NCI-H526 (cell line): ENCODE measurements around the gene CD274.
"Not testable (repeated sequence)": the region's sequence is repeated elsewhere in the genome, so short reads cannot be mapped to it uniquely, and the experiment has no call there.

ENCODE experiments used
- DNase-seq, 2 experiments: peaks; one replicate each; lab custom pipeline; 2025; lab: John Stamatoyannopoulos, UW

Gene CD274

GRCh38 chr9:5438301-5439162 lies 11.8 kb upstream of the CD274 start:
- no peak for DNase-seq

- no peak for DNase-seq
Measured at GRCh38 chr9:5440426-5440825, 9.9 kb upstream of the CD274 start.

GRCh38 chr9:5441043-5441442 lies 9.3 kb upstream of the CD274 start:
- no peak for DNase-seq

GRCh38 chr9:5442400-5443011 lies 7.8 kb upstream of the CD274 start:
- DNase-seq = peak in 1 of 2 experiments; percentile 57

- no peak for DNase-seq
Measured at GRCh38 chr9:5443850-5444249, 6.5 kb upstream of the CD274 start.

- not testable (repeated sequence) for DNase-seq
Measured at GRCh38 chr9:5445096-5445495, 5.2 kb upstream of the CD274 start.

GRCh38 chr9:5445886-5446285 lies 4.5 kb upstream of the CD274 start:
- DNase-seq = no peak

GRCh38 chr9:5446451-5447236 lies 3.7 kb upstream of the CD274 start:
- DNase-seq = no peak

- DNase-seq = no peak
Measured at GRCh38 chr9:5447337-5447736, 3.0 kb upstream of the CD274 start.

- DNase-seq = no peak
Measured at GRCh38 chr9:5448016-5448415, 2.3 kb upstream of the CD274 start.

GRCh38 chr9:5448461-5449435 lies 1.6 kb upstream of the CD274 start:
- DNase-seq = no peak

- DNase-seq = no peak
Measured at GRCh38 chr9:5449521-5450358, 602 bp upstream of the CD274 start.

- DNase-seq = no peak
Measured at GRCh38 chr9:5452286-5452609, 1.9 kb downstream of the CD274 start.

- DNase-seq = no peak
Measured at GRCh38 chr9:5453004-5453403, 2.7 kb downstream of the CD274 start.

- no peak for DNase-seq
Measured at GRCh38 chr9:5453673-5454072, 3.3 kb downstream of the CD274 start.

- DNase-seq = no peak
Measured at GRCh38 chr9:5455181-5455580, 4.8 kb downstream of the CD274 start.

- DNase-seq = peak in 1 of 2 experiments; percentile 34
Measured at GRCh38 chr9:5459289-5459829, 9.0 kb downstream of the CD274 start.

- no peak for DNase-seq
Measured at GRCh38 chr9:5460157-5460556, 9.8 kb downstream of the CD274 start.

- DNase-seq = not testable (repeated sequence)
Measured at GRCh38 chr9:5464831-5465330, 14.5 kb downstream of the CD274 start.

- DNase-seq = no peak
Measured at GRCh38 chr9:5466005-5466404, 15.7 kb downstream of the CD274 start.
